WTC11 (cell line): ENCODE measurements around the gene RHBDD3. TPM values are rescaled to one million over a fixed set of nuclear protein-coding genes. Genes with fewer than 3 reads are reported as not detected.

Experiments used
- ATAC-seq: fragments of 200-7000 bp; cut with Tn5 transposase; 2 replicates; pipeline ENCODE4 v1.10.0; 2021; ENCODE audit warnings: mild to moderate bottlenecking, moderate library complexity
- CTCF ChIA-PET: fragments of 300-600 bp; sonication (Branson Sonifier 250); formaldehyde crosslinking; loops from one replicate; lab custom pipeline; 2021; ENCODE audit warnings: antibody characterized with exemption; lab: Charles Lee
- POLR2A ChIA-PET: fragments of 350-600 bp; sonication (Branson Sonifier 250); formaldehyde crosslinking; loops from one replicate; lab custom pipeline; 2021; ENCODE audit warnings: antibody characterized with exemption; lab: Charles Lee
- DNase-seq: peaks from one replicate; pipeline ENCODE4 v3.0.0; 2021; ENCODE audit warnings: low spot score
- H3K27ac Mint-ChIP-seq: 2 replicates; pipeline ENCODE4 v1.8.0; 2021; ENCODE audit warnings: mixed read lengths
- H3K27me3 Mint-ChIP-seq: 2 replicates; pipeline ENCODE4 v1.8.0; 2021; ENCODE audit warnings: low read depth, mild to moderate bottlenecking, moderate library complexity, mixed read lengths
- H3K36me3 Mint-ChIP-seq: 2 replicates; pipeline ENCODE4 v1.8.0; 2021; ENCODE audit warnings: mixed read lengths
- H3K4me1 Mint-ChIP-seq: 2 replicates; pipeline ENCODE4 v1.8.0; 2022; ENCODE audit warnings: mixed read lengths
- H3K4me3 Mint-ChIP-seq: 2 replicates; pipeline ENCODE4 v1.8.0; 2021; ENCODE audit warnings: mild to moderate bottlenecking, moderate library complexity, mixed read lengths
- H3K9me3 Mint-ChIP-seq: 2 replicates; pipeline ENCODE4 v1.8.0; 2021; ENCODE audit warnings: mixed read lengths
- E2F1 ChIP-seq: sonication (generic); formaldehyde crosslinking; IDR thresholded peaks from 2 replicates; pipeline ENCODE4 v1.8.0; 2022; ENCODE audit warnings: mild to moderate bottlenecking, missing genetic modification reagents
- FOXP1 ChIP-seq: sonication (generic); formaldehyde crosslinking; IDR thresholded peaks from 2 replicates; pipeline ENCODE4 v1.8.0; 2022; ENCODE audit warnings: missing genetic modification reagents, mild to moderate bottlenecking, moderate library complexity, borderline replicate concordance
- HMGXB4 ChIP-seq: sonication (generic); formaldehyde crosslinking; IDR thresholded peaks from 2 replicates; pipeline ENCODE4 v1.8.1; 2023; ENCODE audit warnings: mild to moderate bottlenecking, moderate library complexity, missing genetic modification reagents
- JAZF1 ChIP-seq: fragments of 250-450 bp; sonication (Bioruptor Pico); IDR thresholded peaks from 2 replicates; pipeline ENCODE4 v1.9.0; 2021; ENCODE audit warnings: moderate library complexity, mild to moderate bottlenecking, inconsistent platforms
- STAT6 ChIP-seq: sonication (generic); formaldehyde crosslinking; conservative IDR thresholded peaks from 2 replicates; pipeline ENCODE4 v1.8.1; 2023; ENCODE audit warnings: mild to moderate bottlenecking, low read depth, missing genetic modification reagents, moderate library complexity
- USF1 ChIP-seq: sonication (generic); formaldehyde crosslinking; IDR thresholded peaks from 2 replicates; pipeline ENCODE4 v1.8.0; 2022; ENCODE audit warnings: mild to moderate bottlenecking, missing genetic modification reagents
- USF2 ChIP-seq: sonication (generic); formaldehyde crosslinking; IDR thresholded peaks from 2 replicates; pipeline ENCODE4 v1.8.1; 2023; ENCODE audit warnings: mild to moderate bottlenecking, missing genetic modification reagents, moderate library complexity
- ZBTB21 ChIP-seq: sonication (generic); formaldehyde crosslinking; IDR thresholded peaks from 2 replicates; pipeline ENCODE4 v1.8.1; 2023; ENCODE audit warnings: mild to moderate bottlenecking, missing genetic modification reagents, borderline replicate concordance
- ZNF121 ChIP-seq: sonication (generic); formaldehyde crosslinking; IDR thresholded peaks from 2 replicates; pipeline ENCODE4 v1.8.0; 2023; ENCODE audit warnings: missing genetic modification reagents
- ZNF425 ChIP-seq: fragments of 250-450 bp; sonication (Bioruptor Pico); conservative IDR thresholded peaks from 2 replicates; pipeline ENCODE4 v1.9.0; 2021; ENCODE audit warnings: mild to moderate bottlenecking
- ZNF671 ChIP-seq: fragments of 250-450 bp; sonication (Bioruptor Pico); IDR thresholded peaks from 2 replicates; pipeline ENCODE4 v1.8.0; 2021; ENCODE audit warnings: mild to moderate bottlenecking
- total RNA-seq: library from RNA; stranded (reverse); gene quantifications from 3 replicates; pipeline ENCODE4 v1.2.3, GENCODE V29; 2021
- TF ChIP-seq, protein P1 (sequence below): fragments of 250-450 bp; sonication (Bioruptor Pico); IDR thresholded peaks from 2 replicates; pipeline ENCODE4 v1.9.0; 2021; ENCODE audit warnings: mild to moderate bottlenecking
- TF ChIP-seq, protein P2 (sequence below): sonication (generic); formaldehyde crosslinking; IDR thresholded peaks from 2 replicates; pipeline ENCODE4 v1.8.0; 2023; ENCODE audit warnings: missing genetic modification reagents
- TF ChIP-seq, protein P3 (sequence below): sonication (generic); formaldehyde crosslinking; IDR thresholded peaks from 2 replicates; pipeline ENCODE4 v1.8.1; 2023; ENCODE audit warnings: mild to moderate bottlenecking, missing genetic modification reagents

Gene RHBDD3
- total RNA-seq, 1 experiment from 2014 or later, result 77.9 TPM

GRCh38 chr22:29259253-29259899 is 8.4 kb downstream of the RHBDD3 start (continued):
- TF ChIP-seq, protein P1, sequence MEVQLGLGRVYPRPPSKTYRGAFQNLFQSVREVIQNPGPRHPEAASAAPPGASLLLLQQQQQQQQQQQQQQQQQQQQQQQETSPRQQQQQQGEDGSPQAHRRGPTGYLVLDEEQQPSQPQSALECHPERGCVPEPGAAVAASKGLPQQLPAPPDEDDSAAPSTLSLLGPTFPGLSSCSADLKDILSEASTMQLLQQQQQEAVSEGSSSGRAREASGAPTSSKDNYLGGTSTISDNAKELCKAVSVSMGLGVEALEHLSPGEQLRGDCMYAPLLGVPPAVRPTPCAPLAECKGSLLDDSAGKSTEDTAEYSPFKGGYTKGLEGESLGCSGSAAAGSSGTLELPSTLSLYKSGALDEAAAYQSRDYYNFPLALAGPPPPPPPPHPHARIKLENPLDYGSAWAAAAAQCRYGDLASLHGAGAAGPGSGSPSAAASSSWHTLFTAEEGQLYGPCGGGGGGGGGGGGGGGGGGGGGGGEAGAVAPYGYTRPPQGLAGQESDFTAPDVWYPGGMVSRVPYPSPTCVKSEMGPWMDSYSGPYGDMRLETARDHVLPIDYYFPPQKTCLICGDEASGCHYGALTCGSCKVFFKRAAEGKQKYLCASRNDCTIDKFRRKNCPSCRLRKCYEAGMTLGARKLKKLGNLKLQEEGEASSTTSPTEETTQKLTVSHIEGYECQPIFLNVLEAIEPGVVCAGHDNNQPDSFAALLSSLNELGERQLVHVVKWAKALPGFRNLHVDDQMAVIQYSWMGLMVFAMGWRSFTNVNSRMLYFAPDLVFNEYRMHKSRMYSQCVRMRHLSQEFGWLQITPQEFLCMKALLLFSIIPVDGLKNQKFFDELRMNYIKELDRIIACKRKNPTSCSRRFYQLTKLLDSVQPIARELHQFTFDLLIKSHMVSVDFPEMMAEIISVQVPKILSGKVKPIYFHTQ (CRISPR knock-in tag), result no peak
- TF ChIP-seq, protein P2, sequence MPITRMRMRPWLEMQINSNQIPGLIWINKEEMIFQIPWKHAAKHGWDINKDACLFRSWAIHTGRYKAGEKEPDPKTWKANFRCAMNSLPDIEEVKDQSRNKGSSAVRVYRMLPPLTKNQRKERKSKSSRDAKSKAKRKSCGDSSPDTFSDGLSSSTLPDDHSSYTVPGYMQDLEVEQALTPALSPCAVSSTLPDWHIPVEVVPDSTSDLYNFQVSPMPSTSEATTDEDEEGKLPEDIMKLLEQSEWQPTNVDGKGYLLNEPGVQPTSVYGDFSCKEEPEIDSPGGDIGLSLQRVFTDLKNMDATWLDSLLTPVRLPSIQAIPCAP, result no peak
- TF ChIP-seq HMGXB4 (CRISPR knock-in tag) (no peak), FOXP1 (no peak), E2F1 (CRISPR knock-in tag) (no peak), STAT6 (CRISPR knock-in tag) (no peak), ZNF671 (no peak), ZNF121 (CRISPR knock-in tag) (no peak), JAZF1 (CRISPR knock-in tag) (no peak), USF1 (CRISPR knock-in tag) (no peak)
- TF ChIP-seq, all 79 proteins: peak for 0

DNA sequence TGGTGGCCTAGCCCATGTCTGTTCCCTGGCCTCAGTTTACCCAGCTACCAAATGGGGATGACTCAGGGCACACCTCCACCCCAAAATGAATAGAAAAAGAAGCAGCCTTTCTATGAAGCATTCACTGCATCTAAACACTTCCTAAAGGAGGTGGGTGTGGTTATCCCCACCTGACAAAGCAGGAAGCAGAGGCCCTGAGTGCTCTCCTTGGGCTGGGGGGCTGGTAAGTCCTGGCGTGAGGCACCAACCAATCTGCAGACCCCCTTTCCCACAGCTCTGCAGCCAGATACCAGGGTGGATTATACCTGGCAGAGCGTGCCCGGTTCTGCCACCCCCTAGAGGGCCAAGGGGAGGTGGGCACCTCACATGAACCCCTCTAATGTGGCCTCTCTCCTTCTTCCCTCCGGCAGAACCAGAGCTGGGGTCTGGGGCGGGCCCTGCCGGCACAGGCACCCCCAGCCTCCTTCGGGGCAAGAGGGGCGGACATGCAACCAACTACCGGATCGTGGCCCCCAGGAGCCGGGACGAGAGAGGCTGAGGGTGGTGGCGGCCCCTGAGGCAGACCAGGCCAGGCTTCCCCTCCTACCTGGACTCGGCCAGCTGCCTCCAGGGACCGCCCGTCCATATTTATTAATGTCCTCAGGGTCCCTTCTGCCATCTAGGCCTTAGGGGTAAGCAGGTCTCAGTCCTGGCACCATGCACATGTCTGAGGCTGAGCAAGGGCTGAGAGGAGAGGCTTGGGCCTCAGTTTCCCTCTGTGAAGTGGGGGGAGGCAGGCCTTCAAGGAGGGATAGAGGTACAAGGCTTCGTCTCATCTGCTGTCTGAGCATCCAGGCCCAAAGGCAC is 9.2 kb downstream of the RHBDD3 start:
- POLR2A ChIA-PET, result no interaction called here
- H3K36me3 Mint-ChIP-seq, result peaks cover 3% of the 10 kb centered on the region; the same call in 1 of the 2 replicates
- CTCF ChIA-PET, result interaction anchor here (0.8 to 9.0 kb wide), 13 partner anchors 8 to 104 kb away, joined by 3 to 52 read pairs (median 4); partner anchors contain the start of genes EWSR1 and RHBDD3
- TF ChIP-seq, protein P3, sequence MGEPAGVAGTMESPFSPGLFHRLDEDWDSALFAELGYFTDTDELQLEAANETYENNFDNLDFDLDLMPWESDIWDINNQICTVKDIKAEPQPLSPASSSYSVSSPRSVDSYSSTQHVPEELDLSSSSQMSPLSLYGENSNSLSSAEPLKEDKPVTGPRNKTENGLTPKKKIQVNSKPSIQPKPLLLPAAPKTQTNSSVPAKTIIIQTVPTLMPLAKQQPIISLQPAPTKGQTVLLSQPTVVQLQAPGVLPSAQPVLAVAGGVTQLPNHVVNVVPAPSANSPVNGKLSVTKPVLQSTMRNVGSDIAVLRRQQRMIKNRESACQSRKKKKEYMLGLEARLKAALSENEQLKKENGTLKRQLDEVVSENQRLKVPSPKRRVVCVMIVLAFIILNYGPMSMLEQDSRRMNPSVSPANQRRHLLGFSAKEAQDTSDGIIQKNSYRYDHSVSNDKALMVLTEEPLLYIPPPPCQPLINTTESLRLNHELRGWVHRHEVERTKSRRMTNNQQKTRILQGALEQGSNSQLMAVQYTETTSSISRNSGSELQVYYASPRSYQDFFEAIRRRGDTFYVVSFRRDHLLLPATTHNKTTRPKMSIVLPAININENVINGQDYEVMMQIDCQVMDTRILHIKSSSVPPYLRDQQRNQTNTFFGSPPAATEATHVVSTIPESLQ (CRISPR knock-in tag), result no peak
- no peak for TF ChIP-seq ZBTB21 (CRISPR knock-in tag)
- TF ChIP-seq FOXP1, result no peak
- TF ChIP-seq ZNF425, result no peak
- TF ChIP-seq USF2 (CRISPR knock-in tag), result no peak
- H3K9me3 Mint-ChIP-seq, result no peaks in the 10 kb centered on the region
- no peak overlapping the region for H3K4me3 Mint-ChIP-seq
- 0 out of 2 replicates have a peak, but pooled peaks cover under 1% of the 10 kb centered on the region for H3K4me1 Mint-ChIP-seq
- DNase-seq (no peak), ATAC-seq (no peak)
- H3K27ac Mint-ChIP-seq, result peak overlapping the region; percentile 63; the same call in 1 of the 2 replicates
- no peaks in the 10 kb centered on the region for H3K27me3 Mint-ChIP-seq
